ENCODE results near the gene NARS2. TPM values are rescaled to one million over a fixed set of nuclear protein-coding genes. Genes with fewer than 3 reads are reported as not detected.

NARS2 gene
- total and polyA plus RNA-seq, 9 of the 15 experiments (the other 6 are each of a cell fraction or from before 2014, with no cell fraction given), result 26.8 to 48.0 (median 34.2) TPM

DNA sequence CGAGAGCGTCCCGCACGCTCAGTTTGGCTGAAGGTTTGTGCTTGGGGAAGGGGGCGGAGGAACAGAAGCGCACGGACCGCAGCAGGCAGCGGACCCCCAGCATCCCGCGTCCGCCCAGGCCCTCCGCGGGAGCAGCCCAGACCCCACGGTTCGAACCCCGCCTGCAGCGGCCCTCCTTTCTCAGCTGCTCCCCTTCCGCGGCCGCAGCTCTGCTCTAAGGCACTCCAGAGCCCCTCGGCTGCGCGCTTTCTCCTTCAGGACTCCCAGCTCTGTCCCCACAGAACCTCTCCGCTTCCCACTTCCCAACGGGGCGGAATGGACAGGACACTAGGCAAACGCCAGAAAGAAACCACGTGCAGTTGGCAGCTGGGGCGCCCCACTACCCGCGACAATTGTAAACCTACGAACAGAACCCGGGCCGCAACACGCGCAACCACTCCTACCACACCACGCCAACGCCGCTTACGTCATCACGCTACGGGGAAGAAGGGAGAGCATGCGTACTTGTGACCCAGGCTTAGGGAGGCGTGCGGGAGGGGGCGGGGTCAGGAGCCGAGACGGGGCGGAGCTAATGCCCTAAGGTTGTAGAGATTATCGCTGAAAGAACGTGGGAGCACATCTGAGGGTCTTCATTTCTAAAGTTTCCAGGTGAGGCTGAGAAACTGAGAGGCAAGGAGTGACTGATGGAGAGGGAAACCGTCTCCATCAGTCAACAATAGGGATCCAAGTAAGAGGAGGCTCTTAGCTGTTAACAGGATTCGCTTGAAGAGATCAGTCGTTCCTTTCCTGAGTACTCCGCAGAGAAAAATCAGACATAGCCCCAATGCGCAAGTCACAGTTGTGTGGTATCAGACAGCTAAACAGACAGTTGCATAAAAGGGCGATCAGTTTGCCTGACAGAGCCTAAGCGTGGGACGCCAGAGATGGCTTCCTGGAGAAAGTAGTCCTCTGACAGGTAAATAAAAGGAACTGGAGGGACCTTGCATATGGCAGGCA is at the start of gene NARS2 (continued):
- TF ChIP-seq MXI1 (IDR thresholded peaks at IDR 0.05; ENCODE audit: low read depth, low read length) (peak; percentile 87), NCOA1 (IDR thresholded peaks at IDR 0.05; ENCODE audit: low read depth) (no peak), POLR3G (IDR thresholded peaks at IDR 0.05; ENCODE audit: extremely low read depth, insufficient read length, insufficient replicate concordance) (no peak), SP2 (IDR thresholded peaks at IDR 0.05; ENCODE audit: extremely low read depth, low read depth, low read length, poor library complexity, severe bottlenecking) (no peak), MTA1 (IDR thresholded peaks at IDR 0.05; ENCODE audit: borderline replicate concordance) (no peak), ZNF121 (CRISPR knock-in tag; conservative IDR thresholded peaks at IDR 0.05) (no peak), FOSL1 (tag; conservative IDR thresholded peaks at IDR 0.05) (no peak), FOXJ2 (tag; IDR thresholded peaks at IDR 0.05) (no peak), LARP7 (IDR thresholded peaks at IDR 0.05) (no peak), TCFL5 (CRISPR knock-in tag; conservative IDR thresholded peaks at IDR 0.05) (no peak), TARDBP (IDR thresholded peaks at IDR 0.05) (no peak), ZNF140 (CRISPR knock-in tag; IDR thresholded peaks at IDR 0.05) (no peak), PHF21A (IDR thresholded peaks at IDR 0.05; ENCODE audit: borderline replicate concordance, low read depth) (no peak), ZNF695 (CRISPR knock-in tag; IDR thresholded peaks at IDR 0.05) (no peak), ZNF699 (CRISPR knock-in tag; IDR thresholded peaks at IDR 0.05; ENCODE audit: insufficient replicate concordance) (no peak), HNRNPK (IDR thresholded peaks at IDR 0.05; ENCODE audit: low read depth, low read length, poor library complexity, severe bottlenecking) (no peak), ZNF75A (CRISPR knock-in tag; IDR thresholded peaks at IDR 0.05) (no peak), PHTF2 (CRISPR knock-in tag; IDR thresholded peaks at IDR 0.05) (no peak)
- TF ChIP-seq, protein P1, sequence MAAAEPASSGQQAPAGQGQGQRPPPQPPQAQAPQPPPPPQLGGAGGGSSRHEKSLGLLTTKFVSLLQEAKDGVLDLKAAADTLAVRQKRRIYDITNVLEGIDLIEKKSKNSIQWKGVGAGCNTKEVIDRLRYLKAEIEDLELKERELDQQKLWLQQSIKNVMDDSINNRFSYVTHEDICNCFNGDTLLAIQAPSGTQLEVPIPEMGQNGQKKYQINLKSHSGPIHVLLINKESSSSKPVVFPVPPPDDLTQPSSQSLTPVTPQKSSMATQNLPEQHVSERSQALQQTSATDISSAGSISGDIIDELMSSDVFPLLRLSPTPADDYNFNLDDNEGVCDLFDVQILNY (CRISPR knock-in tag; IDR thresholded peaks at IDR 0.05), result no peak
- TF ChIP-seq, protein P2, sequence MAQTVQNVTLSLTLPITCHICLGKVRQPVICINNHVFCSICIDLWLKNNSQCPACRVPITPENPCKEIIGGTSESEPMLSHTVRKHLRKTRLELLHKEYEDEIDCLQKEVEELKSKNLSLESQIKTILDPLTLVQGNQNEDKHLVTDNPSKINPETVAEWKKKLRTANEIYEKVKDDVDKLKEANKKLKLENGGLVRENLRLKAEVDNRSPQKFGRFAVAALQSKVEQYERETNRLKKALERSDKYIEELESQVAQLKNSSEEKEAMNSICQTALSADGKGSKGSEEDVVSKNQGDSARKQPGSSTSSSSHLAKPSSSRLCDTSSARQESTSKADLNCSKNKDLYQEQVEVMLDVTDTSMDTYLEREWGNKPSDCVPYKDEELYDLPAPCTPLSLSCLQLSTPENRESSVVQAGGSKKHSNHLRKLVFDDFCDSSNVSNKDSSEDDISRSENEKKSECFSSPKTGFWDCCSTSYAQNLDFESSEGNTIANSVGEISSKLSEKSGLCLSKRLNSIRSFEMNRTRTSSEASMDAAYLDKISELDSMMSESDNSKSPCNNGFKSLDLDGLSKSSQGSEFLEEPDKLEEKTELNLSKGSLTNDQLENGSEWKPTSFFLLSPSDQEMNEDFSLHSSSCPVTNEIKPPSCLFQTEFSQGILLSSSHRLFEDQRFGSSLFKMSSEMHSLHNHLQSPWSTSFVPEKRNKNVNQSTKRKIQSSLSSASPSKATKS (CRISPR knock-in tag; IDR thresholded peaks at IDR 0.05), result no peak
- TF ChIP-seq, protein P3, sequence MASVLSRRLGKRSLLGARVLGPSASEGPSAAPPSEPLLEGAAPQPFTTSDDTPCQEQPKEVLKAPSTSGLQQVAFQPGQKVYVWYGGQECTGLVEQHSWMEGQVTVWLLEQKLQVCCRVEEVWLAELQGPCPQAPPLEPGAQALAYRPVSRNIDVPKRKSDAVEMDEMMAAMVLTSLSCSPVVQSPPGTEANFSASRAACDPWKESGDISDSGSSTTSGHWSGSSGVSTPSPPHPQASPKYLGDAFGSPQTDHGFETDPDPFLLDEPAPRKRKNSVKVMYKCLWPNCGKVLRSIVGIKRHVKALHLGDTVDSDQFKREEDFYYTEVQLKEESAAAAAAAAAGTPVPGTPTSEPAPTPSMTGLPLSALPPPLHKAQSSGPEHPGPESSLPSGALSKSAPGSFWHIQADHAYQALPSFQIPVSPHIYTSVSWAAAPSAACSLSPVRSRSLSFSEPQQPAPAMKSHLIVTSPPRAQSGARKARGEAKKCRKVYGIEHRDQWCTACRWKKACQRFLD (CRISPR knock-in tag; IDR thresholded peaks at IDR 0.05), result 0 out of 2 replicates have a peak, but pooled peaks have one; percentile 24

All from K562 (cell line).